NB4 (cell line): Measurements from ENCODE around the gene UBL7.

ENCODE experiments used
- DNase-seq: peaks from one replicate; pipeline ENCODE4 v3.0.0; 2010; ENCODE audit warnings: low read depth
- H3K4me3 ChIP-seq: one replicate; pipeline ENCODE4 v1.5.1; 2011; ENCODE audit warnings: mild to moderate bottlenecking, low read depth, low read length, moderate library complexity
- CTCF ChIP-seq: IDR thresholded peaks from one replicate; pipeline ENCODE4 v1.5.1; 2012; ENCODE audit warnings: low read depth, low read length
- MAX ChIP-seq: IDR thresholded peaks from 2 replicates; pipeline ENCODE4 v1.6.1; 2011; ENCODE audit warnings: low read depth, low read length
- MYC ChIP-seq: IDR thresholded peaks from 2 replicates; pipeline ENCODE4 v1.6.1; 2011; ENCODE audit warnings: low read depth, low read length
- POLR2A ChIP-seq: IDR thresholded peaks from 2 replicates; pipeline ENCODE4 v1.6.1; 2011; ENCODE audit warnings: mild to moderate bottlenecking; ENCODE audit not compliant: insufficient read length; ENCODE audit errors: extremely low read depth

UBL7 gene

DNA sequence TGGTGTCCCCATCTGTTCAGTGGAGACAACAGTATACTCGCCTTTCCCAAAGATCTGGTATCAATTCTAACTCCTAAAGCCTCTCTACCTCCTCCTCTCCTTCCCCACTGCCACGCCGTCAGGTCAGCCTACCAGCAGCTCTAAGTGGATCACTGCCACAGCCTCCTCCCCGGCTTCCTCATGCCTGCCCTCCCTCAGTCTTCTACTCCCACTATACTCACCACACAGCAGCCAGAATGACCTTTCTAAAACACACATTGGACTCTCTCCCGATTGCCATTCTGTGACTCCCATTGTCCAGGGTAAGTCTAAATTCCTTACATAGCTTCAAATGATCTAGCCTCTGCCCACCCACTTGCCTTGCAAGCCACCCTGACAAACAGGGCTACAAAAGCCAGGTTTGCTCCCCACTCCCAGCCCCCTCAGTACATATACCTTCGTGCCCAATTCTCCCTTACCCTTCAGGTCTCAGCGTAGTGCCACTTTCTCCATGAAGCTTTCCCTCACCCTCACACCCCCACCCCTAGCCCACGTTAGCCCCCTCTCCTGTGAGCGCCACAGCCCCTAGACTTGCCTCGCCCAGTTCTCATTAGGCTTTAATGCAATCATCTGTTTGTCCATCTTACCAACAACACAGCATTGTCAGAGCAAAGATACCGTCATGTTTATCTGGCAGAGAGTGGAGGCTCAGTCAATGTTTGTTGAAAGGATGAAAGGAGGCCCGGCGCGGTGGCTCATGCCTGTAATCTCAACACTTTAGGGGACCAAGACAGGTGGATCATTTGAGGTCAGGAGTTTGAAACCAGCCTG is 17.7 kb downstream of the UBL7 start:
- no peak overlapping the region for H3K4me3 ChIP-seq
- TF ChIP-seq MYC (no peak), MAX (no peak), CTCF (no peak), POLR2A (no peak)
- DNase-seq, result no peak

DNA sequence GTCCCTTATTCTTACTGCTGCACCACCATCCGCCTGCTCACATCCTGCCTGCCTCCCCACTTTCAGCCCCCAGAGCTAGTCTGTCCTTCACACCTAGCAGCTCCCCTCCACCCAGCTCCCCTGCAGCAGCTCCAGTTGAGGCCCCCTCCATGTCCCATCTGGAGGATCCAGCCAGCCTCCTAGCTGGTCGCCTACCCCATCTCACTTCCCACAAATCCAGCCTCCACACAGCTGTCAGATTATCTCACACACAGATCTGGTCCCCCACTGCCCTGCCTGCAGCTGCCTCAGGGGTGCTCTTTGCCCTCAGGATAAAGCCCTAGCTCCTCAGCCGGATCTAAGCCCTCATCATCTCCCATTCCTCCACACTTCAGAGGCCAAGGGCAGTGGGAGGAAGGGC is 18.4 kb downstream of the UBL7 start:
- no peak for DNase-seq
- no peak overlapping the region for H3K4me3 ChIP-seq
- TF ChIP-seq MYC (no peak), POLR2A (no peak), CTCF (no peak), MAX (no peak)

DNA sequence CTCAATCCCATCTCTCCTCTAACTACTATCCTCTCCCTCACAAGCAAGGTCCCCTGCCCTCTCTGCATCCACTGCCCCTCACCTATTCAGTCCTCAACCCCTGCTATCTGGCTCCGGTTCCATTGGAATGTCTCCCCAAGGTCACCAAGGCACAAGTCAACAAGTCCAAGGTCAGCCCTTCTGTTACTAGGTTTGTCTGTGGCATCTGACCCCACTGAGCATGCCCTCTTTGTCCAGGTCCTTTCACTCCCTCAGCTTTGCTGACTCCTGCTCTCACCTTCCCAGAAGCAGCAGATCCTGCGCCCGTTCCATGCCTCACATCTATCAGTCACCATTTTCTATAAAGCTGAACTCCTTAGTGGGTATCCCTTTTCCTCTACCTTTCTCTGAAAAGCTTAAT is 18.9 kb downstream of the UBL7 start:
- H3K4me3 ChIP-seq, result no peak overlapping the region
- no peak for DNase-seq
- no peak for TF ChIP-seq POLR2A
- TF ChIP-seq MYC, result no peak
- no peak for TF ChIP-seq CTCF
- TF ChIP-seq MAX, result no peak

DNA sequence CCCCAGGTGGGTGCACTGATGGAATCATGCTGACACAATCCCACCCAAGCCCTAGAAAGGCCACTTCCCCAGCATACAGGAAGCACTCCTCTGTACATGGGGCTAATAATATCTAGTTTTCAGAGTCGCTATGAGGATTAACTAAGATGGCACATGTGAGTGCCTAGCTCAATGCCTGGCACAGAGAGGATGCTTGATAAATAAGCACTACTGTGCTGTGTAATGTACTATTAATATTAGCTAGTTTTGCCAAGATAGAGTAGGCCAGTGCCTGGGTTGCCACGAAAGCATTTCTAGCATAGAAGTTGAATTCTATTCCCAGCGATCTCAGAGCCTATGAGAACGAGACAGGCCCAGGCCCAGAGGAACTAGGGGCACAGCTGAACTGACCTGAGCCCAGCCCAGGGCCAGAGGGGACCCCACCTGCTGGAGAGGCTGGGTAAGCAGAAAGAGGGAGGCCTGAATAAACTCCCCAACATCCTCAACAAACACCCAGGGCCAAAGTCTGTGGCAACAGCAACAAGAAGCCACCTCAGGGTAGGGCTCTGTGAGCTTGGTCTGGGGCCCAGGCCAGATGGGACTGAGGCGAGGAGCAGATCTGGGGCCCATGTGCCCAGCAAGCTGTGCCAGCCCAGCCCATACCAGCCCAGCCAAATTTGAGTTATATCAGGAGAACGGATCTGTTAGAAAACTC is 19.6 kb downstream of the UBL7 start:
- TF ChIP-seq POLR2A (no peak), CTCF (no peak), MYC (no peak), MAX (no peak)
- no peak for DNase-seq
- H3K4me3 ChIP-seq, result no peak overlapping the region

GRCh38 chr15:74438721-74439316 is 22.1 kb downstream of the UBL7 start:
- H3K4me3 ChIP-seq, result no peak overlapping the region
- TF ChIP-seq MYC, result 0 out of 2 replicates have a peak, but pooled peaks have one; percentile 48
- peak; percentile 95 for TF ChIP-seq CTCF
- TF ChIP-seq POLR2A, result no peak
- TF ChIP-seq MAX, result peak; percentile 60
- peak; percentile 84 for DNase-seq
